Fibroblast of skin of abdomen (primary cell): Measurements from ENCODE around the gene AGPAT2.

Experiments used
- DNase-seq: peaks from one replicate; pipeline ENCODE4 v3.0.0-alpha.2; 2013

Gene AGPAT2

DNA sequence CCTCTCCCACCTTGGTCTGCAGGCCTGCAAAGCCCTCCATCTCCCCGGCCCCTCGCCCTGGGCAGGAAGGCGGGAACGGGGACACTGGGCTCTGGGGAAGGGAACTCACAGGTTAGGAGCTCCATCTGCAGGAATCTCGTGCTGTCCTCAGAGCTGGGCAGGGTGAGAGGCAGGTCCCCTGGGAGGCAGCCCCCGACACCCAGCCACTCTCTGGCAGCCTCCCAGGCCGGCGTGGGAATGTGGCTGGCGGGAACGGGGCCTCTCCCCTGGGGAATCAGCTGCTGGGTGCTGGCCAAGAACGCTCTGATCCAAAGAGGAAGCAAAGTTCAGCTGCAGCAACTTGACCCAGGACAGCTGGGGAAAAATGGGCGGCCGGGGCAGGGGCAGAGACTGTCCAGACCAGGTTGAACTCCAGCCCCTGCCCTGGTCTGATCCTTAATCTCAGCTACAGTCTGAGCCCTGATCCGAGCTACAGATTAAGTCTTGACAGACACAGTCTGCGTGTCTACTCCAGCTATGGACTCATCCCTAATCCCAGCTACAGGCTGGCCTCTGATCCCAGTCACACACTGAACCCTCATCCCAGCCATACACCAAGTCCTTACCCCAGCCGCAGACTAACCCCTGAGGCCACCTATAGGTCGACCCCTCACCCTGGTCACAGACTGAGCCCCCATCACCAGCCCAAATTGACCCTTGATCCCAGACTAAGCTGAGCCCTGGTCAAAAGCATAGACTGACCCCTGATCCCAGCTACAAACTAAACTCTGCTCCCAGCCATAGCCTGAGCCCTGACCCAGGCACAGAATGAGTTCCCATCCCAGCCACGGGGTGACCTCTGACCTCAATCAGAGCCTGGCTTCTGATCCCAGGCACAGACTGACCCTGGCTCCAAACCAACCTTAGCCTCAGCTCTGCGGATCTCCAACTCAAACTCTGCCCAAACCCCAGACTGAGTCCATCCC, 61.9 kb downstream of the AGPAT2 start:
- DNase-seq, result peak; percentile 41

- no peak for DNase-seq
These were observed 62.9 kb downstream of the AGPAT2 start for GRCh38 chr9:136624184-136624951.

- DNase-seq, result no peak
These were observed 63.4 kb downstream of the AGPAT2 start for GRCh38 chr9:136623842-136624183.
